Measurements from ENCODE around the gene TANK. TPM values are rescaled to one million over a fixed set of nuclear protein-coding genes. Genes with fewer than 3 reads are reported as not detected.

TANK gene
- total RNA-seq, 3 donors from 2014 or later (not counting 1 experiment from before 2014, with no cell fraction given): 68.9 to 121 (median 76.1) TPM

DNA sequence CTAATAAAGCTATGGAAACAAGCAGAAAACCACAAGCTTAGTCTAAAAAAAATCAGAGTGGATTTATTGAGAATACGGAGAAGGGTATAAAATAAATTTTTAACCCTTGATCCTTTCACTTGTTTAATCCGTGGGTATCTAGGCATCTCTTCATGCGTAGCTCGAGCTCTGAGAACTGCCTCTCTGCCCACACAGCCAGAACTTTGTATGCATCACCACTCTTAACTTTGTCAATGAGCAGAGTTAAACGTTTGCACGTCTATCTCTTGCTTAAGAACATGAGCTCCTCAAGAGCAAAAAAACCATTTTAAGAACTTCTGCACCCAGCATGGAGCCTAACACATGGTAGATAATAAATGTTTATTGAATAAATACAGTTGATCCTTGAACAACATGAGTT, 26.9 kb upstream of the TANK start:
- Histone ChIP-seq H3K36me3 (ENCODE audit: control insufficient read depth, insufficient read depth, low read length) (no peaks in the 10 kb centered on the region), H3K27ac (ENCODE audit: low read length) (no peak overlapping the region), H3K4me1 (ENCODE audit: control insufficient read depth, insufficient read depth, low read length) (peaks cover 9% of the 10 kb centered on the region), H3K9me3 (ENCODE audit: control insufficient read depth, insufficient read depth, low read length) (no peaks in the 10 kb centered on the region), H3K27me3 (ENCODE audit: control insufficient read depth, insufficient read depth, low read length) (no peaks in the 10 kb centered on the region), H3K4me3 (ENCODE audit: low read length) (no peak overlapping the region)
- Mint-ChIP-seq H3K9me3 (peaks cover 3% of the 10 kb centered on the region in 2 donors), H3K27ac (no peak overlapping the region), H3K36me3 (no peaks in the 10 kb centered on the region), H3K27me3 (ENCODE audit: low read depth in 2 of 2) (peaks cover 6 to 17% of the 10 kb centered on the region in 2 donors), H3K4me1 (peaks cover 16 to 17% of the 10 kb centered on the region in 2 donors), H3K4me3 (no peak overlapping the region)
- 93% methylated on average over 6 of the region's 6 CpGs for WGBS (ENCODE audit: insufficient coverage)
- TF ChIP-seq, protein P1, sequence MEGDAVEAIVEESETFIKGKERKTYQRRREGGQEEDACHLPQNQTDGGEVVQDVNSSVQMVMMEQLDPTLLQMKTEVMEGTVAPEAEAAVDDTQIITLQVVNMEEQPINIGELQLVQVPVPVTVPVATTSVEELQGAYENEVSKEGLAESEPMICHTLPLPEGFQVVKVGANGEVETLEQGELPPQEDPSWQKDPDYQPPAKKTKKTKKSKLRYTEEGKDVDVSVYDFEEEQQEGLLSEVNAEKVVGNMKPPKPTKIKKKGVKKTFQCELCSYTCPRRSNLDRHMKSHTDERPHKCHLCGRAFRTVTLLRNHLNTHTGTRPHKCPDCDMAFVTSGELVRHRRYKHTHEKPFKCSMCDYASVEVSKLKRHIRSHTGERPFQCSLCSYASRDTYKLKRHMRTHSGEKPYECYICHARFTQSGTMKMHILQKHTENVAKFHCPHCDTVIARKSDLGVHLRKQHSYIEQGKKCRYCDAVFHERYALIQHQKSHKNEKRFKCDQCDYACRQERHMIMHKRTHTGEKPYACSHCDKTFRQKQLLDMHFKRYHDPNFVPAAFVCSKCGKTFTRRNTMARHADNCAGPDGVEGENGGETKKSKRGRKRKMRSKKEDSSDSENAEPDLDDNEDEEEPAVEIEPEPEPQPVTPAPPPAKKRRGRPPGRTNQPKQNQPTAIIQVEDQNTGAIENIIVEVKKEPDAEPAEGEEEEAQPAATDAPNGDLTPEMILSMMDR (IDR thresholded peaks at IDR 0.05): no peak
- DNase-seq (no peak), ATAC-seq (no peak)
- intact Hi-C loops (cut with micrococcal nuclease): no loop called here

- H3K27ac ChIP-seq (ENCODE audit: low read length): no peak overlapping the region
- Mint-ChIP-seq H3K9me3 (peaks cover 3% of the 10 kb centered on the region in 2 donors), H3K4me3 (peak overlapping the region; percentile 49), H3K36me3 (no peaks in the 10 kb centered on the region), H3K27ac (peak overlapping the region; percentile 87 to 94), H3K4me1 (peaks cover 25 to 31% of the 10 kb centered on the region in 2 donors), H3K27me3 (ENCODE audit: low read depth in 2 of 2) (peaks cover 3 to 6% of the 10 kb centered on the region in 2 donors)
- no peak for ATAC-seq
- H3K4me3 ChIP-seq (ENCODE audit: low read length): no peak overlapping the region
- intact Hi-C loops (cut with micrococcal nuclease): no loop called here
- peak in 1 of 2 donors; percentile 29 for DNase-seq
- H3K9me3 ChIP-seq (ENCODE audit: control insufficient read depth, insufficient read depth, low read length): no peaks in the 10 kb centered on the region
- 88% methylated on average over 8 of the region's 9 CpGs for WGBS (ENCODE audit: insufficient coverage)
- no peaks in the 10 kb centered on the region for H3K36me3 ChIP-seq (ENCODE audit: control insufficient read depth, insufficient read depth, low read length)
- peaks cover 12% of the 10 kb centered on the region for H3K4me1 ChIP-seq (ENCODE audit: control insufficient read depth, insufficient read depth, low read length)
- TF ChIP-seq, protein P1 (IDR thresholded peaks at IDR 0.05): no peak
- H3K27me3 ChIP-seq (ENCODE audit: control insufficient read depth, insufficient read depth, low read length): no peaks in the 10 kb centered on the region
These were observed 25.4 kb upstream of the TANK start for GRCh38 chr2:161134547-161135518.

DNA sequence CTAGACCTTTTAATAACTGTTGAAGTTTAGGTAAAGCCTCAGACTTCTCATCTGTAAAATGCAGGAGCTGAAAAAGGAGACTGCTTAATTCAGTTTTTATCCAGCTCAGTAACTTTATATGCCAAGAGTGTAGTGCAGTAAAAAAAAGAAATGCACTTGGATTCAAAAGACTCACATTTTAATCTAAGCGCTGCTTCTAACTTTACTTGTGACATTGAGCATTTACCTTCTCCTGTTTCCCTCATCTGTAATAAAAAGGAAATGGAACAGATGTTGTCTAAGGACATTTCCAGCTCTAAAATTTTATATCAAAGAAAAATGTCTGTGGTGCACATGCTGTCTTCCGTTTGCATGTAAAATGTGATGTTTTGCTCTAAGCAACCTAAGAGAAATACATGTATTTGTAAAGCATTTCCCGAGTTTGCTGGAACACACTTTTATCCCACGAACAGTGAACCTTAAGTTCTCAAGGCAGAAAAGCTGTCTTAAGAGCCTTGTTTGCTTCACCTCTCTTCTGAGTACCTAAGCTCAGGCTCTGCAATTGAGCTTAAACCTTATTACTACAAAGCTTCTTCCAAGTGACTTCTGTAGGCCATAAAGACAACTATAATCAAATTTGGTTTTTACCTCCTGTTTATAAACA, 24.2 kb upstream of the TANK start:
- DNase-seq: peak in 1 of 2 donors; percentile 49
- Histone ChIP-seq H3K4me1 (ENCODE audit: control insufficient read depth, insufficient read depth, low read length) (peaks cover 13% of the 10 kb centered on the region), H3K4me3 (ENCODE audit: low read length) (peak overlapping the region; percentile 50), H3K27me3 (ENCODE audit: control insufficient read depth, insufficient read depth, low read length) (no peaks in the 10 kb centered on the region), H3K9me3 (ENCODE audit: control insufficient read depth, insufficient read depth, low read length) (no peaks in the 10 kb centered on the region), H3K27ac (ENCODE audit: low read length) (peak overlapping the region; percentile 97), H3K36me3 (ENCODE audit: control insufficient read depth, insufficient read depth, low read length) (no peaks in the 10 kb centered on the region)
- Mint-ChIP-seq H3K4me1 (peaks cover 28 to 41% of the 10 kb centered on the region in 2 donors), H3K27ac (peak overlapping the region; percentile 87 to 94), H3K4me3 (peak overlapping the region; percentile 92), H3K9me3 (peaks cover 3% of the 10 kb centered on the region in 2 donors), H3K36me3 (no peaks in the 10 kb centered on the region), H3K27me3 (ENCODE audit: low read depth in 2 of 2) (peaks cover 3 to 6% of the 10 kb centered on the region in 2 donors)
- TF ChIP-seq, protein P1 (IDR thresholded peaks at IDR 0.05): no peak
- WGBS (ENCODE audit: insufficient coverage): 45% methylated on average over 3 of the region's 4 CpGs
- no peak for ATAC-seq
- intact Hi-C loops (cut with micrococcal nuclease): loop anchor here (2.0 kb wide), 1 partner anchor 25 kb away; the partner anchor contains the start of gene TANK
